Parathyroid adenoma (tissue), 2 donors: ENCODE measurements around the gene GBGT1.

ENCODE experiments used
- H2AFZ ChIP-seq: fragments of 300-600 bp; sonication (generic); one replicate; pipeline ENCODE4 v1.7.0; 2017; ENCODE audit warnings: antibody characterized with exemption, mild to moderate bottlenecking
- H3K27ac ChIP-seq: fragments of 300-600 bp; sonication (generic); one replicate; pipeline ENCODE4 v1.7.0; 2017
- H3K27me3 ChIP-seq: fragments of 300-600 bp; sonication (generic); one replicate; pipeline ENCODE4 v1.7.0; 2017; ENCODE audit warnings: low read length; ENCODE audit not compliant: control insufficient read depth, insufficient read depth
- H3K36me3 ChIP-seq: fragments of 300-600 bp; sonication (generic); one replicate; pipeline ENCODE4 v1.7.0; 2017; ENCODE audit warnings: low read length; ENCODE audit not compliant: control insufficient read depth, insufficient read depth
- H3K4me1 ChIP-seq: fragments of 300-600 bp; sonication (generic); one replicate; pipeline ENCODE4 v1.7.0; 2017; ENCODE audit warnings: control low read depth
- H3K4me2 ChIP-seq: fragments of 300-600 bp; sonication (generic); one replicate; pipeline ENCODE4 v1.7.0; 2017; ENCODE audit warnings: low read length
- H3K4me3 ChIP-seq: fragments of 300-600 bp; sonication (generic); one replicate; pipeline ENCODE4 v1.7.0; 2017; ENCODE audit warnings: low read depth, low read length
- H3K79me2 ChIP-seq: fragments of 300-600 bp; sonication (generic); one replicate; pipeline ENCODE4 v1.7.0; 2017; ENCODE audit warnings: control low read depth
- H3K9ac ChIP-seq: fragments of 300-600 bp; sonication (generic); one replicate; pipeline ENCODE4 v1.7.0; 2017; ENCODE audit warnings: mild to moderate bottlenecking
- H3K9me3 ChIP-seq: fragments of 300-600 bp; sonication (generic); one replicate; pipeline ENCODE4 v1.7.0; 2017; ENCODE audit warnings: low read length; ENCODE audit not compliant: control insufficient read depth
- TF ChIP-seq, protein P1 (sequence below): fragments of 300-600 bp; sonication (generic); IDR thresholded peaks from one replicate; pipeline ENCODE4 v1.7.0; 2017; ENCODE audit warnings: antibody characterized with exemption, mild to moderate bottlenecking
- donor health status: primary hyperparathyroidism.

The GBGT1 gene

DNA sequence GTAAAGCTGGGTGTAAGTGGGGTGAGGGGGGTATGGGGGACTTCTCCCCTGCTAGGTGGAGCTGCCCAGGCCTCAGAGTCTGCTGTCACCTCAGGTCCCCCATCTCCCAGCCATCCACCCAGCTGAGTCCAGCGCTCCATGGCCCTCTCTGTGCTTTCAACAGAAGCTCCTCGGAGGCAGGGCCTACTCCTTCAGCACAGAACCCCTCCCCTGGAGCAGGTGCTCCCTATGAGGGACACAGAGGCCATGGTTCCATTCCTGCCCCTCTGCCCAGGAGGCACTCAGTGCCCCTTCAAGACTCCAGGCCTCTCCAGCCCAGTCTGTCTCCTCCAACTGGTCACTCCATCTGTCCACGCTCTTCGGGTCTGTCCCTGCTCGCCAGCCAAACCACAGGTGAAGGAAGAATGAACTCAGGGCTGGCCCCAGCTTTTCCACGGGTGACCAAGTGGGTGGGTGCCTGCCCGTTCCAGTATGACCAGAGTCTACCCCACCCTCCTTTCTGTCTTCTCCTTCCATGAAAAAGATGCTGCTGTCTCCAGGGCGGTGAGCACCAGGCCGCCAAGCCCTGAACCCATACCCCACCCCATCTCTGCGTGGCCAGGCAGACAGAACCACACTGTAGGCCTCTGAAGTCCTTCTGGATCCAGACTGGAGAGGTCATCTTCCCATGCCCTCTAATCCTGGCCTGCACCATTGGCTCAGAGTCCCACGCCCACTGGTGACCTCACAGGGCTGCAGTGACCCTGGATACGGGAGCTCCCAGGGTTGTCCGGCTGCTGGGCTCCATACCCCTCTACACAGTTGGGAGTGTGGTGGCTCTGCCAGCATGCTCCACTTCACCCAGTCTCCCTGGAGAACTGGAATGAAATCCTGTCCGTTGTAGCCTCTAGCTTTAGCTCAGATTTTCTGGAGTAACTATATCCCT, 11.9 kb downstream of the GBGT1 start:
- TF ChIP-seq, protein P1, sequence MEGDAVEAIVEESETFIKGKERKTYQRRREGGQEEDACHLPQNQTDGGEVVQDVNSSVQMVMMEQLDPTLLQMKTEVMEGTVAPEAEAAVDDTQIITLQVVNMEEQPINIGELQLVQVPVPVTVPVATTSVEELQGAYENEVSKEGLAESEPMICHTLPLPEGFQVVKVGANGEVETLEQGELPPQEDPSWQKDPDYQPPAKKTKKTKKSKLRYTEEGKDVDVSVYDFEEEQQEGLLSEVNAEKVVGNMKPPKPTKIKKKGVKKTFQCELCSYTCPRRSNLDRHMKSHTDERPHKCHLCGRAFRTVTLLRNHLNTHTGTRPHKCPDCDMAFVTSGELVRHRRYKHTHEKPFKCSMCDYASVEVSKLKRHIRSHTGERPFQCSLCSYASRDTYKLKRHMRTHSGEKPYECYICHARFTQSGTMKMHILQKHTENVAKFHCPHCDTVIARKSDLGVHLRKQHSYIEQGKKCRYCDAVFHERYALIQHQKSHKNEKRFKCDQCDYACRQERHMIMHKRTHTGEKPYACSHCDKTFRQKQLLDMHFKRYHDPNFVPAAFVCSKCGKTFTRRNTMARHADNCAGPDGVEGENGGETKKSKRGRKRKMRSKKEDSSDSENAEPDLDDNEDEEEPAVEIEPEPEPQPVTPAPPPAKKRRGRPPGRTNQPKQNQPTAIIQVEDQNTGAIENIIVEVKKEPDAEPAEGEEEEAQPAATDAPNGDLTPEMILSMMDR, result no peak
- Histone ChIP-seq H3K9me3 (no peaks in the 10 kb centered on the region), H3K4me3 (no peak overlapping the region), H3K4me2 (no peak overlapping the region), H3K36me3 (no peaks in the 10 kb centered on the region), H3K4me1 (peaks cover 4% of the 10 kb centered on the region), H3K27me3 (no peaks in the 10 kb centered on the region), H3K9ac (no peak overlapping the region), H3K79me2 (no peaks in the 10 kb centered on the region), H3K27ac (no peak overlapping the region), H2AFZ (no peak overlapping the region)

DNA sequence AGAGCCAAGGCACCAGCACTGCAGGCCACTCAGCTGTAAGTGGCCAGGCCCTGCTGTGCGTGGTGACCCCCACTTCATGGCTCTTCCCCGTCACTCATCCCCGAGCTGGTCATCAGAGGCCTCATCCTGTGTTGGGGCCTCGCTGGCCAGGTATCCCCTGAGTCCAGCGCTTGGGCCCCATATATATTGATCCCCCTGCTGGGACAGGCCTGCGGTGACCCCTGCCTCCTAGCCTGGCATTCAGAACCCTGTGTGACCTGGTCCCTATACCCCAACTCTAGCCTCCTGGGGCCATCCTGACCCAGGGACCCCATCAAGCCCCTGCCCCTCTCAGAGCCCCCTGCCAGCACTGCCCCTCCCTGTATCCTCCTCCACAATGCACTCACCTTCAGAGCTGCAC, 12.7 kb downstream of the GBGT1 start:
- Histone ChIP-seq H3K9me3 (no peaks in the 10 kb centered on the region), H3K27me3 (no peaks in the 10 kb centered on the region), H3K4me1 (peaks cover 4% of the 10 kb centered on the region), H3K4me3 (no peak overlapping the region), H3K27ac (no peak overlapping the region), H3K4me2 (no peak overlapping the region), H3K36me3 (no peaks in the 10 kb centered on the region), H3K9ac (no peak overlapping the region), H2AFZ (no peak overlapping the region), H3K79me2 (no peaks in the 10 kb centered on the region)
- TF ChIP-seq, protein P1, result no peak

- H3K9me3 ChIP-seq, result no peaks in the 10 kb centered on the region
- H3K9ac ChIP-seq, result no peak overlapping the region
- TF ChIP-seq, protein P1, result no peak
- no peaks in the 10 kb centered on the region for H3K27me3 ChIP-seq
- H3K4me1 ChIP-seq, result peaks cover 7% of the 10 kb centered on the region
- H2AFZ ChIP-seq, result peak overlapping the region; percentile 86
- H3K4me3 ChIP-seq, result peak overlapping the region; percentile 51
- peak overlapping the region; percentile 67 for H3K27ac ChIP-seq
- no peaks in the 10 kb centered on the region for H3K36me3 ChIP-seq
- peak overlapping the region; percentile 61 for H3K4me2 ChIP-seq
- peaks cover 3% of the 10 kb centered on the region for H3K79me2 ChIP-seq
Measured at GRCh38 chr9:133149130-133150015, 14.3 kb downstream of the GBGT1 start.

- Histone ChIP-seq H2AFZ (peak overlapping the region; percentile 70), H3K27ac (peak overlapping the region; percentile 83), H3K4me1 (peaks cover 9% of the 10 kb centered on the region), H3K4me3 (peak overlapping the region; percentile 65), H3K36me3 (no peaks in the 10 kb centered on the region), H3K4me2 (peak overlapping the region; percentile 82), H3K27me3 (no peaks in the 10 kb centered on the region), H3K9me3 (no peaks in the 10 kb centered on the region), H3K79me2 (peaks cover 3% of the 10 kb centered on the region), H3K9ac (no peak overlapping the region)
- TF ChIP-seq, protein P1, result no peak
Measured at GRCh38 chr9:133148199-133149129, 15.2 kb downstream of the GBGT1 start.
